NCI-H1105 (cell line): Measurements from ENCODE around the gene ZSWIM9.
"Not testable (repeated sequence)": the region's sequence is repeated elsewhere in the genome, so short reads cannot be mapped to it uniquely, and the experiment has no call there.

Experiments used
- DNase-seq: peaks from one replicate; lab custom pipeline; 2025; lab: John Stamatoyannopoulos, UW

The ZSWIM9 gene

GRCh38 chr19:48218997-48219396 lies 48.5 kb downstream of the ZSWIM9 start:
- no peak for DNase-seq

- not testable (repeated sequence) for DNase-seq
These were observed 50.3 kb downstream of the ZSWIM9 start for GRCh38 chr19:48220784-48221183.

- DNase-seq: no peak
These were observed 51.1 kb downstream of the ZSWIM9 start for GRCh38 chr19:48221628-48222027.

- DNase-seq: no peak
These were observed 60.2 kb downstream of the ZSWIM9 start for GRCh38 chr19:48230555-48231129.

- DNase-seq: no peak
These were observed 66.6 kb downstream of the ZSWIM9 start for GRCh38 chr19:48237057-48237456.

GRCh38 chr19:48239120-48239519 lies 68.6 kb downstream of the ZSWIM9 start:
- DNase-seq: no peak

DNA sequence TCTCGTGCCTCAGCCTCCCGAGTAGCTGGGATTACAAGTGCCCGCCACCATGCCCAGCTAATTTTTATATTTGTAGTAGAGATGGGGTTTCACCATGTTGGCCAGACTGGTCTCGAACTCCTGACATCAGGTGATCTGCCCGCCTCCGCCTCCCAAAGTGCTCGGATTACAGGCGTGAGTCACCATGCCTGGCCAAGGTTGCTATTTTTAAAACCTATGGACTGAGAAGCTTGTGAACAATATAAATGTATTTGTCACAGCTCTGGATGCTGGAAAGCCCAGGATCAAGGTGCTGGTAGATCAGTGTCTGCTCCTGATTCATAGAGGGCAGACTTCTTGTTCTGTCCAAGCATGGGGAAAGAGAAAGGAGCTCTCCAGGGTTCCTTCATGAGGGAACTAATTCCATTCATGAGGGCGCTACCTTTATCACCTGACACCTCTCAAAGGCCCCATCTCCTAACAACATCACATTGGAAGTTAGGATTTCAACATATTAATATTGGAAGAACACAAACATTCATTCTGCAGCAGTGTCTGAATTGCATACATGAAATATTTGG lies 69.2 kb downstream of the ZSWIM9 start:
- no peak for DNase-seq

- DNase-seq: not testable (repeated sequence)
These were observed 71.3 kb downstream of the ZSWIM9 start for GRCh38 chr19:48241771-48242170.

GRCh38 chr19:48244281-48244680 lies 73.8 kb downstream of the ZSWIM9 start:
- DNase-seq: no peak

- no peak for DNase-seq
These were observed 75.6 kb downstream of the ZSWIM9 start for GRCh38 chr19:48246101-48246500.

DNA sequence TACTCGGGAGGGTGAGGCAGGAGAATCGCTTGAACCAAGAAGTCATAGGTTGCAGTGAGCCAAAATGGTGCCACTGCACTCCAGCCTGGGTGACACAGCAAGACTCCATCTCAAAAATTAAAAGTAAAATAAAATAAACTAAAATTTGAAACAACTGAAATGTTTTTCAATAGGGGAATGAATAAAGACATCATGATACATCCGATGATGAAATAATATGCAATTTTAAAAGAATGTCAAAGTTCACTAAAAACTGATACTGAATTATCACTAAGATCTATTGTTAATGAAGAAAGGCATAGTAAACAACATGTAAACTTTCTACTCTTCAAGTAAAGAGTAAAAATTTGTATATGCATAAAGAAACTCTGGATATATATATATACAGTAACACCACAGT lies 76.7 kb downstream of the ZSWIM9 start:
- DNase-seq: no peak
